GM23248 (cell line): ENCODE results near the gene ATP11C. TPM values are rescaled to one million over a fixed set of nuclear protein-coding genes. Genes with fewer than 3 reads are reported as not detected.

ENCODE experiments used
- DNase-seq: peaks from one replicate; pipeline ENCODE4 v3.0.0-alpha.2; 2015
- H2AFZ ChIP-seq: fragments of 200-600 bp; sonication (generic); 2 replicates; pipeline ENCODE4 v1.6.1; 2016; ENCODE audit warnings: antibody characterized with exemption
- H3F3A ChIP-seq: fragments of 200-600 bp; sonication (generic); 2 replicates; pipeline ENCODE4 v1.6.1; 2016; ENCODE audit warnings: mild to moderate bottlenecking, antibody characterized with exemption, mixed run types; ENCODE audit not compliant: insufficient read depth
- H3K27ac ChIP-seq: fragments of 200-600 bp; sonication (generic); 2 replicates; pipeline ENCODE4 v1.5.1; 2016; ENCODE audit warnings: mild to moderate bottlenecking
- H3K27me3 ChIP-seq: fragments of 200-600 bp; sonication (generic); replicated peaks from 2 replicates; pipeline ENCODE4 v1.6.1; 2016; ENCODE audit warnings: mild to moderate bottlenecking; ENCODE audit not compliant: insufficient read depth
- H3K36me3 ChIP-seq: fragments of 200-600 bp; sonication (generic); 2 replicates; pipeline ENCODE4 v1.6.1; 2016; ENCODE audit warnings: low read depth, mild to moderate bottlenecking
- H3K4me1 ChIP-seq: fragments of 200-600 bp; sonication (generic); 2 replicates; pipeline ENCODE4 v1.6.1; 2016; ENCODE audit warnings: mild to moderate bottlenecking; ENCODE audit not compliant: insufficient read depth
- H3K4me2 ChIP-seq: fragments of 200-600 bp; sonication (generic); one replicate; pipeline ENCODE4 v1.6.1; 2016; ENCODE audit warnings: mild to moderate bottlenecking; ENCODE audit not compliant: unreplicated experiment
- H3K4me3 ChIP-seq: fragments of 200-600 bp; sonication (generic); 2 replicates; pipeline ENCODE4 v1.5.1; 2016; ENCODE audit warnings: mild to moderate bottlenecking
- H3K79me2 ChIP-seq: fragments of 200-600 bp; sonication (generic); 2 replicates; pipeline ENCODE4 v1.6.1; 2016; ENCODE audit warnings: mild to moderate bottlenecking; ENCODE audit not compliant: insufficient read depth
- H3K9ac ChIP-seq: fragments of 200-600 bp; sonication (generic); 2 replicates; pipeline ENCODE4 v1.6.1; 2016; ENCODE audit warnings: mild to moderate bottlenecking
- H3K9me2 ChIP-seq: fragments of 200-600 bp; sonication (generic); 2 replicates; pipeline ENCODE4 v1.6.1; 2016; ENCODE audit warnings: mixed run types, mild to moderate bottlenecking, moderate library complexity; ENCODE audit not compliant: insufficient read depth
- H3K9me3 ChIP-seq: fragments of 200-600 bp; sonication (generic); one replicate; pipeline ENCODE4 v1.6.1; 2017; ENCODE audit warnings: low read depth
- H4K20me1 ChIP-seq: fragments of 200-600 bp; sonication (generic); 2 replicates; pipeline ENCODE4 v1.6.0; 2016; ENCODE audit not compliant: insufficient read depth
- EZH2 ChIP-seq: fragments of 200-600 bp; sonication (generic); IDR thresholded peaks from 2 replicates; pipeline ENCODE4 v1.6.1; 2018; ENCODE audit warnings: antibody characterized with exemption, mild to moderate bottlenecking; ENCODE audit not compliant: insufficient read depth, poor library complexity, severe bottlenecking
- EZH2phosphoT487 ChIP-seq: fragments of 200-600 bp; sonication (generic); IDR thresholded peaks from 2 replicates; pipeline ENCODE4 v1.6.1; 2018; ENCODE audit warnings: antibody characterized with exemption, moderate library complexity, mild to moderate bottlenecking, low read depth; ENCODE audit not compliant: insufficient read depth
- WGBS, 2 experiments: methylation state at CpG; one replicate each; pipeline ENCODE4 v1.1.6; 2015 to 2017; ENCODE audit warnings: low lambda C conversion rate in 2 of 2, low coverage in 1 of 2; ENCODE audit errors: missing lambda C conversion rate in 2 of 2; 5-methylcytosine and 5-hydroxymethylcytosine counted together
- in situ Hi-C: fragments of 300-500 bp; cut with MboI; formaldehyde crosslinking; loops from 2 replicates; pipeline ENCODE4 v1.15.0; 2020
- polyA plus RNA-seq: library from polyadenylated mRNA; unstranded; fragments of >200 nt; fragmentation: Nextera tagmentation; extraction: Ambion mirVana; gene quantifications from 2 replicates; pipeline ENCODE4 v1.2.1, GENCODE V29; 2016
- total RNA-seq: library from RNA; depleted of rRNA; stranded (reverse); fragments of >200 nt; shearing (Covaris generic); gene quantifications from 2 replicates; pipeline ENCODE4 v1.2.3, GENCODE V29; 2014

The ATP11C gene
- total and polyA plus RNA-seq, 2 experiments from 2014 or later = 8.5 to 26.2 TPM

GRCh38 chrX:139905051-139905450, 27.8 kb downstream of the ATP11C start:
- no peaks in the 10 kb centered on the region for H3K27me3 ChIP-seq
- H3K9me2 ChIP-seq = no peaks in the 10 kb centered on the region
- H2AFZ ChIP-seq = no peak overlapping the region
- H3K4me1 ChIP-seq = no peaks in the 10 kb centered on the region
- H3K36me3 ChIP-seq = no peaks in the 10 kb centered on the region
- no peak overlapping the region for H3K4me3 ChIP-seq
- H4K20me1 ChIP-seq = no peaks in the 10 kb centered on the region
- H3K27ac ChIP-seq = no peak overlapping the region
- no peak overlapping the region for H3K4me2 ChIP-seq
- in situ Hi-C loops = no loop called here
- H3F3A ChIP-seq = no peaks in the 10 kb centered on the region
- 87% methylated on average over 3 of the region's 3 CpGs for WGBS, 2 experiments
- DNase-seq = no peak
- no peak for TF ChIP-seq EZH2phosphoT487
- no peak overlapping the region for H3K9ac ChIP-seq
- no peaks in the 10 kb centered on the region for H3K9me3 ChIP-seq
- peaks cover 14% of the 10 kb centered on the region for H3K79me2 ChIP-seq

GRCh38 chrX:139903210-139903609, 29.6 kb downstream of the ATP11C start:
- Histone ChIP-seq H3K4me1 (no peaks in the 10 kb centered on the region), H3F3A (no peaks in the 10 kb centered on the region), H3K9me3 (no peaks in the 10 kb centered on the region), H3K36me3 (no peaks in the 10 kb centered on the region), H3K4me3 (no peak overlapping the region), H3K27ac (no peak overlapping the region), H3K9ac (no peak overlapping the region), H3K79me2 (peaks cover 3% of the 10 kb centered on the region; the same call in 1 of the 2 replicates), H3K27me3 (no peaks in the 10 kb centered on the region), H4K20me1 (no peaks in the 10 kb centered on the region), H3K9me2 (no peaks in the 10 kb centered on the region), H2AFZ (no peak overlapping the region), H3K4me2 (no peak overlapping the region)
- no peak for TF ChIP-seq EZH2
- no peak for TF ChIP-seq EZH2phosphoT487
- DNase-seq = no peak
- 92 to 100% methylated on average over 3 of the region's 3 CpGs for WGBS, 2 experiments
- in situ Hi-C loops = no loop called here

GRCh38 chrX:139902559-139902958, 30.3 kb downstream of the ATP11C start:
- Histone ChIP-seq H3K79me2 (no peaks in the 10 kb centered on the region; the same call in 1 of the 2 replicates), H2AFZ (no peak overlapping the region), H3F3A (no peaks in the 10 kb centered on the region), H3K36me3 (no peaks in the 10 kb centered on the region), H3K27ac (no peak overlapping the region), H3K27me3 (no peaks in the 10 kb centered on the region), H3K9ac (no peak overlapping the region), H3K4me1 (0 out of 2 replicates have a peak, but pooled peaks cover 2% of the 10 kb centered on the region), H3K9me2 (no peaks in the 10 kb centered on the region), H4K20me1 (no peaks in the 10 kb centered on the region), H3K4me2 (no peak overlapping the region), H3K9me3 (no peaks in the 10 kb centered on the region), H3K4me3 (no peak overlapping the region)
- in situ Hi-C loops = no loop called here
- DNase-seq = no peak
- TF ChIP-seq EZH2 = no peak
- no peak for TF ChIP-seq EZH2phosphoT487
- WGBS, 2 experiments = 82 to 97% methylated on average over 2 of the region's 2 CpGs

GRCh38 chrX:139898334-139898733, 34.5 kb downstream of the ATP11C start:
- no peaks in the 10 kb centered on the region for H3K9me3 ChIP-seq
- WGBS, 2 experiments = 96 to 100% methylated on average over 2 of the region's 2 CpGs
- no peaks in the 10 kb centered on the region for H4K20me1 ChIP-seq
- no peaks in the 10 kb centered on the region for H3F3A ChIP-seq
- H3K36me3 ChIP-seq = no peaks in the 10 kb centered on the region
- in situ Hi-C loops = no loop called here
- no peaks in the 10 kb centered on the region for H3K9me2 ChIP-seq
- peaks cover 32% of the 10 kb centered on the region for H3K79me2 ChIP-seq
- DNase-seq = no peak
- TF ChIP-seq EZH2 = no peak
- TF ChIP-seq EZH2phosphoT487 = no peak
- H2AFZ ChIP-seq = no peak overlapping the region
- H3K4me2 ChIP-seq = no peak overlapping the region
- H3K27me3 ChIP-seq = no peaks in the 10 kb centered on the region
- H3K4me1 ChIP-seq = 0 out of 2 replicates have a peak, but pooled peaks cover 2% of the 10 kb centered on the region
- no peak overlapping the region for H3K4me3 ChIP-seq
- H3K9ac ChIP-seq = no peak overlapping the region
- no peak overlapping the region for H3K27ac ChIP-seq

GRCh38 chrX:139892512-139892911, 40.3 kb downstream of the ATP11C start:
- WGBS, 2 experiments = 56 to 72% methylated on average over 2 of the region's 2 CpGs
- no peak for DNase-seq
- no peak overlapping the region for H3K9ac ChIP-seq
- peaks cover 55% of the 10 kb centered on the region for H3K79me2 ChIP-seq
- H3K27me3 ChIP-seq = no peaks in the 10 kb centered on the region
- H4K20me1 ChIP-seq = no peaks in the 10 kb centered on the region
- H3K4me2 ChIP-seq = no peak overlapping the region
- H3K4me1 ChIP-seq = peaks cover 28% of the 10 kb centered on the region
- H3K27ac ChIP-seq = no peak overlapping the region
- no peaks in the 10 kb centered on the region for H3K36me3 ChIP-seq
- H3F3A ChIP-seq = peaks cover 13% of the 10 kb centered on the region; the same call in 1 of the 2 replicates
- H3K9me3 ChIP-seq = no peaks in the 10 kb centered on the region
- H2AFZ ChIP-seq = no peak overlapping the region
- TF ChIP-seq EZH2 (no peak), EZH2phosphoT487 (no peak)
- H3K9me2 ChIP-seq = no peaks in the 10 kb centered on the region
- in situ Hi-C loops = no loop called here
- no peak overlapping the region for H3K4me3 ChIP-seq
